CD1c-positive myeloid dendritic cell (primary cell): ENCODE results near the gene BMPR1B.
"Not testable (repeated sequence)": the region's sequence is repeated elsewhere in the genome, so short reads cannot be mapped to it uniquely, and the experiment has no call there.

Experiments used
- DNase-seq: peaks from one replicate; pipeline ENCODE4 v3.0.0-alpha.2; 2016; ENCODE audit errors: extremely low spot score

Gene BMPR1B

GRCh38 chr4:94763005-94763404 lies 5.2 kb downstream of the BMPR1B start:
- DNase-seq = no peak

DNA sequence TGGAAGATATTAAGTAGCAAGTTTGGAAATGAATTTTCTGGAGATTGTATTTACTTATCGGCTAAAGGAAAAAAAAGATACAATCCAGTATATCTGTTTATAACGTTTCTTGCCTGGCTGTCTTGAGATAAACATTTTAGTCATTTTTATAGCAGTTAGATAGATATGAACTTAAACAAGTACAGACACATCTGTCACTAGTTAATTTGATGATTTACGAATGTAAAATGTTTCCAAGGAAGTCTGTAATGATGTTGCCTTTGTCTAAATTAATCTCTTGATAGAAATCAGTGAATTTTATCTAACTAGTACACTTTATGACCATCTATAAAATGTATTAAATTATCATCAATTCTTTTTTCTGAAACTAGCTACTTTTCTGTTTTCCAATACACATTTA lies 5.7 kb downstream of the BMPR1B start:
- DNase-seq = no peak

DNA sequence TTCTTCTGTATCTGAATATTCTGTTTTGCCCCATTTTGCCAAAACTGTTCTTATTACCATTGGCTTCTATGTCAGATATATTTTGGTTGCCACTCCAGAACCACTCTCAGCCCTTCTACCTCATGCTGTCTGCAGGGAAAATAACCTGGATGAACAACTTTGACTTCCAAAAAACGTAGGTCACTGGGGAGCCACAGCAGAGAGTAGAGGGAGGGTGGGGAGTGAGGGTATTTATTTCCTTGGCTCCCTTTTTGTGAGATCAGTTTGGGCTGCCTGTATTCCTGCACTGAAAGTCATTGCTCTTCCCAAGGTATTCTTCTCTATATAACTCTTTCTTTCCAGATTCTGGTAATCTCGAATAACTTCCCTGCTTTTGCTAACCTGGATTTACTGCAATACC lies 6.3 kb downstream of the BMPR1B start:
- DNase-seq = no peak

- no peak for DNase-seq
Observed at GRCh38 chr4:94765174-94765573, 7.4 kb downstream of the BMPR1B start.

- DNase-seq = no peak
Observed at GRCh38 chr4:94765648-94766047, 7.9 kb downstream of the BMPR1B start.

DNA sequence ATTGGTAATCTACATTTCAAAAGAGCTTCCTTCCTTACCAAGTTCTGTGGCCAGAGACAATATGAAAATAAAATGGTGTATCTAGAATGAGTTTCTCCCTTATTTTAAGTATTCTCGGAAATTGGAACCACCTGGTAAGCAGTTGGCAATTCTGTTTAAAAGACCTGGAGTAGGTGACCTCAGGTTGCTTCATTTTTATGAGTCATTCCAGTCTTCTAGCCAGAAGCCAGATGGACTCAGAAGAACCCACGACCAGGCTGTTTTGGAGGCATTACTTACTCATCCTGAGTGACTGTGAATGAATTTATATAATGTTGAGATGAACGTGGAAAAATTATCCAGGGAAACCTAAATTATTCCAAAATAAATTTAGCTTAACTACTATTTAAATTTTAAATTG lies 9.1 kb downstream of the BMPR1B start:
- no peak for DNase-seq

- DNase-seq = no peak
Observed at GRCh38 chr4:94767446-94767845, 9.7 kb downstream of the BMPR1B start.

- no peak for DNase-seq
Observed at GRCh38 chr4:94782707-94783106, 25.0 kb downstream of the BMPR1B start.

GRCh38 chr4:94791701-94792100 lies 33.9 kb downstream of the BMPR1B start:
- no peak for DNase-seq

GRCh38 chr4:94798808-94799207 lies 41.1 kb downstream of the BMPR1B start:
- no peak for DNase-seq

DNA sequence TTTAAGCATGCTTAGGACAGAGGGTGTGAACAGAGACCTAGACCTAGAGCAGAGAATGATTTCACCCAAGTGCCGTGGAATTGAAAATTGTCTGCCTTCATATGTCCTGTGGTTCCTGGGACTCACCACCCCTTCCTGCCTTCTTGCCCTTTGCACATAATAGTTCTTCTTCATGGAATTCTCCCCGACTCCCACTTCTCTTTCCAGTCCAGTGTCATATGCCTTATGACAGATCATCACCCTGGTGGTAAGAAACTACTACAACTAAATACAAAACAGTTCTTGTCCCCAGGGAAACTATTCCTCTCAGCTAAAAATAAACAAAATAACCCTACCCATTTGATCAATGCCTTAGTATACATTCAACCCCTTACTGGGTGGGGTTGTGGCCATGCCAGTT lies 43.3 kb downstream of the BMPR1B start:
- no peak for DNase-seq

- DNase-seq = no peak
Observed at GRCh38 chr4:94802091-94802490, 44.3 kb downstream of the BMPR1B start.

DNA sequence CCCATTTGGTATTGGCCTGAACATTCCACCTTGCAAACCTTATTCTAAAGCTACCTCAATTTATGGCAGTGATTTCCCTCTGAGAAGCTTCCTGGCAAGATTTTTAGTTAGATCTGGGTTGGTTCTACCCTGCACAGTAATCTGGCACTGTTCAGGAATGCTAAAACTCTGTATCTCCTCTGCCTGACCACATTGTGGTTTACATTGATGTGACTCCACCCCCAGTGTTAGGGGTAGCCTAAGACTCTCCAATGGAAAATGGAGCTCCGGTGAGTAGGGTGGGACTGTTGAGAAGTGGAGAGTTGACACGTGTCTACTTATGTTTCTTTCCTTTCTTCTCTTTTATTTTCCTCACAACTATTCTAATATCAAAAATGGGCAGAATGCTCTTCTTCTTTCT lies 45.4 kb downstream of the BMPR1B start:
- DNase-seq = no peak

- no peak for DNase-seq
Observed at GRCh38 chr4:94804650-94805049, 46.9 kb downstream of the BMPR1B start.

GRCh38 chr4:94806376-94806775 lies 48.6 kb downstream of the BMPR1B start:
- no peak for DNase-seq

- no peak for DNase-seq
Observed at GRCh38 chr4:94811643-94812042, 53.9 kb downstream of the BMPR1B start.

DNA sequence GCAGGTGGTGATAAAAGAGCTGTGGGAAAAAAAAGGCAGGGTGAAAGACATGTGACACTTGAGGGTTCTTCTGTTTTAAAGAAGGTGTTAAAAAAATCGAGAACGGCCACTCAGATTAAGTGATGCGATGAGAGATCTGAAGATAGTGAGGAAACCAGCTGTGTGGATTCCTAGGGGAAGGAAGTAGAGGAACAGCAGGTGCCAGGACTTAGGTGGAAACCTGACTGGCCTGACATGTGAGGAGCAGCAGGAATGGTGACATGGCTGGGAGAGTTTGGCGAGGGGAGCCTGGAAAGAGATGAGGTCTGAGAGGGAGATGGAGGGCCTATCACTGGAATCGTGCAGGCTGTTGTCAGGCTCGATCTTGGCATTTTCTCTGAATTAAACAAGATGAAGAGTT lies 55.5 kb downstream of the BMPR1B start:
- DNase-seq = no peak

DNA sequence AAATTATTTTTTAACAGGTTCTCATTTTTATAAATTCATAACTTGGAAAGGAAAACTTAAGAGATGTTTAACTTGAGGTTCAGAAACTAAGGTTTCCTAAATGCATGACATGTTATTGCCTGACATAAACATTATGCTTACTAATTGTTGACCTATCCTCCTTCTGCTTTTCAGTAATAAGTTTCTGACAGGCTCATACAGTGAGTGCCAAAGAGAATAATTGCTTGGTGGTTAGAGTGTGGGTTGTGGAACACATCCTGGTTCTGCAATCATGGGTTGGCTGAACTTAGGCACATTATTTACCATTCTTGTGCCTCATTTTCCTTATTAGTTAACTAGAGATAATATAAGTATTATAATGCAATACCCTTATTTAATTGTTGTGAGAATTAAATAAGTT lies 56.5 kb downstream of the BMPR1B start:
- peak; percentile 2 for DNase-seq

DNA sequence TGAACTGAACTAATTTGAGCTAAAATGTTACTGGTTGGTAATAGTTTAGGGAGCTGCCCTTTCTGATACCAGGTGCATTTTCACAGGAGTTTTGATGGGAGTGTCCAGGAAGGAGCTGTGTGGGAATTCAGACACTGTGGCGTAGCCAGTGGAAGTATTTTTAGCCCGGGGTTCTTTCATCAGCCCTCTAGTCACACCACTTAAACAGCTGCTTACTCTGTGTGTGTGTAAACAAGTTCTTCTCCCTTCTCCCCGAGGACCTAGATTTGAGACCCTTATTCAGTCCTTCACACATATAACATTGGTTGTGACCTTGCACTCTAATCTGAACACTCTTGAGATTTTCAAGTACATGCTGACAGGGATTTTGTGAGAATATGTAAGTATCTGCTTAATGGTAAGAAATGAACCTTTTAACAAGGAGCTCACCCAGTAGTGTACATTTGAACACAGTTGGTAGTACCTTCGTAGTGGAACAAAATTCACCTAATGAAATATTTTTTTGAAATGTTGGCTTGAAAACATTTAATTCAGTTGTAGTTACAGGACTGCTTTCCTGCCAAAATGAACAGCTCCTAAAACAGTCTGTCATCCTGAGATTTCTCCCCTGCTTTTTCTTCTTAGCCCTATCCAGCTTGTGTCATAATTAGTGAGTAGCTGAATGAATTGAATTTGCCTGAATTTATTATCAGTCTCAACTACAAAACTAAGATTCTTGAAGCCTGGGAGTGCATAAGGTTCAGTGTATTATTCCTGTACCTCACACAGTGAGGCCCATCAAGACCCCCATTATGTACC lies 61.8 kb downstream of the BMPR1B start:
- no peak for DNase-seq

DNA sequence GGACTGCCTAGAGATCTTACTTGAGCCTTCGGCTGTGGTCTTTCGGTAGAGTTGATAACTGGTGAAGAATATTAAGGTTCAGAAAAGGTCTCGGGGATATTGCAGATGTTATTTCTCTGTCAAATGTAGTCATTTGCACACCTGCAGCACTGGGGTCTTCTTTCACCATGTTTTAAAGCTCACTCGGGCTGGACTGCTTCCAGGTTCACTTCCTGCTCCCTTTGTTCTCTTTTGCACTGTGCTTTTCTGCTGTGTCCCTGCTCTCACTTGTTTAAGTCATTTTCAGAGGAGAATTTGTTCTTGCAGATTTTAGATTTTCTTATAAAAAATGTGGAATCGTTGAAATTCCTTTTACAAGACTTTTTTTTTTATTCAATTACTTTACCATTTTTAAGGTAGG lies 68.5 kb downstream of the BMPR1B start:
- DNase-seq = no peak

GRCh38 chr4:94827481-94828110 lies 69.8 kb downstream of the BMPR1B start:
- DNase-seq = no peak

DNA sequence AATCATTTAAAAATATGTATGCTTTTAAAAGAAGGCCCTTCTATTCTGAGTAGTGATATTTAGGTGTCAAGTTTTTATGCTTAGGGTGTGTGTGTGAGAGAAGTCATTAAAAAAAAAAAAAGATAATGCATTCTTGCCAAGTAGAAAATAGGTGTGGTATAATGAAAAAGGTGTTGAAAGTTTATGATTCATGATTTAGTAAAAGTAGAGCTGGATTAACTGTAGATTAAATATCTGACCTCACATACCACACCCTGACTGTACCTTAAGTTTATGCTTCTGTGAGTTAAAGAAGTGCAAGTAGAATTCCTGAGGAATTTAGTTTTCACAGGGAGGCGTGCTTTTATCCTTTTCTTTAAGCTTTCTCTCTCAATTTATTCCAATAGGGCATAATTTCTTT lies 71.1 kb downstream of the BMPR1B start:
- DNase-seq = no peak

DNA sequence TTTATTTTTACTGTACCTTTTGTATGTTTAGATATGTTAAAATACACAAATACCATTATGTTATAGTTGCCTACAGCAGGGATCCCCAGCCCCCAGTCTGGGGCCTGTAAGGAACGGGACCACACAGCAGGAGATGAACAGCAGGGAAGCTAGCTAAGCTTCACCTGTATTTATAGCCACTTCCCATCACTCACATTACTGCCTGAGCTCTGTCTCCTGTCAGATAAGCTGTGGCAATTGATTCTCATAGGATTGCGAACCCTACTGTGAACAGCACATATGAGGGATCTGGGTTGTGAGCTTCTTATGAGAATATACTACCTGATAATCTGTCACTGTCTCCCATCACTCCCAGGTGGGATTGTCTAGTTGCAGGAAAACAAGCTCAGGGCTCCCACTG lies 73.9 kb downstream of the BMPR1B start:
- no peak for DNase-seq

- DNase-seq = not testable (repeated sequence)
Observed at GRCh38 chr4:94832329-94832728, 74.6 kb downstream of the BMPR1B start.
